Gastrocnemius medialis (tissue), 4 donors: ENCODE results near the gene NCAPD3.

Experiments used
- CTCF ChIP-seq, 5 experiments: fragments of 450-650 bp in 3 of 5; fragments of 200-600 bp in 2 of 5; sonication (generic) in 2 of 5; IDR thresholded peaks in 4 of 5; conservative IDR thresholded peaks in 1 of 5; 1 replicate in 4 of 5; 2 replicates in 1 of 5; pipeline ENCODE4 v1.5.1; 2016 to 2019; ENCODE audit warnings: antibody characterized with exemption in 5 of 5, mild to moderate bottlenecking in 3 of 5, moderate library complexity in 3 of 5
- POLR2A ChIP-seq, 2 donors: fragments of 450-650 bp; IDR thresholded peaks; one replicate each; pipeline ENCODE4 v1.6.1; 2017; ENCODE audit warnings: antibody characterized with exemption in 2 of 2, mild to moderate bottlenecking in 2 of 2, moderate library complexity in 2 of 2

DNA sequence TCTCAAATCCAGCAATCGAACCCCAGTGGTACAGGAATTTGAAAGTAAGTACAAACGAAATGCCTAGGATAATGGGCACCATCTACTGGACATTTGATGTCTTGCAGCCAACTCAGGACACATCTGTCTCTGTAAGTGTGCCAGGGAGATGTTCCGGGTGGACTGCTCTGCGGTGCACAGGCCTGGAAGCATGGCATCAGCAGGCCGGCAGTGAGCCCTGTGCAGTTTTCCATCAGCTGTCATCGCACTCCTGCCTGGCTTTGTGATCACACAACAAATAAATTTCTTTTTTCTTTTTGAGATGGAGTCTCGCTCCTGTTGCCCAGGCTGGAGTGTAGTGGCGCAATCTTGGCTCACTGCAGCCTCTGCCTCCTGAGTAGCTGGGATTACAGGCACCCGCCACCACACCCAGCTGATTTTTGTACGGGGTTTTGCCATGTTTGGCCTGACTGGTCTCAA, 83.9 kb downstream of the NCAPD3 start:
- TF ChIP-seq CTCF (IDR thresholded peaks at IDR 0.05 in 4 of 5, conservative IDR thresholded peaks at IDR 0.05 in 1 of 5) (peak; percentile 78 to 86 (median 82)), POLR2A (IDR thresholded peaks at IDR 0.05) (no peak)
